Measurements from ENCODE around the gene GLT8D2.
A peak's percentile ranks its signal among the peaks of the same experiment; 100 is the strongest.

The GLT8D2 gene

GRCh38 chr12:103997286-103997900, 52.6 kb downstream of the GLT8D2 start:
- DNase-seq: no peak

GRCh38 chr12:103996595-103996994, 53.4 kb downstream of the GLT8D2 start:
- DNase-seq: no peak

GRCh38 chr12:103994235-103994634, 55.8 kb downstream of the GLT8D2 start:
- DNase-seq: no peak

GRCh38 chr12:103986829-103987228, 63.2 kb downstream of the GLT8D2 start:
- DNase-seq: no peak

- no peak for DNase-seq
Measured at GRCh38 chr12:103978384-103978982, 71.5 kb downstream of the GLT8D2 start.

GRCh38 chr12:103975368-103975767, 74.6 kb downstream of the GLT8D2 start:
- no peak for DNase-seq

- DNase-seq: no peak
Measured at GRCh38 chr12:103973909-103974308, 76.1 kb downstream of the GLT8D2 start.

- no peak for DNase-seq
Measured at GRCh38 chr12:103969391-103969790, 80.6 kb downstream of the GLT8D2 start.

GRCh38 chr12:103966736-103967135, 83.3 kb downstream of the GLT8D2 start:
- no peak for DNase-seq

GRCh38 chr12:103965590-103966504, 84.1 kb downstream of the GLT8D2 start, which contains the start of gene TDG:
TSS of gene TDG (plus strand) at chr12:103965872. CDS start at chr12:103966038, 166 bp downstream.
- peak; percentile 96 for DNase-seq

GRCh38 chr12:103965255-103965589, 84.8 kb downstream of the GLT8D2 start:
- no peak for DNase-seq

- DNase-seq: no peak
Measured at GRCh38 chr12:103964805-103965204, 85.2 kb downstream of the GLT8D2 start.

- no peak for DNase-seq
Measured at GRCh38 chr12:103962493-103962892, 87.5 kb downstream of the GLT8D2 start.

- DNase-seq: no peak
Measured at GRCh38 chr12:103960616-103961227, 89.3 kb downstream of the GLT8D2 start.

GRCh38 chr12:103958621-103959020, 91.4 kb downstream of the GLT8D2 start:
- DNase-seq: no peak

GRCh38 chr12:103957865-103958388, 92.1 kb downstream of the GLT8D2 start:
- no peak for DNase-seq

GRCh38 chr12:103956509-103957027, 93.4 kb downstream of the GLT8D2 start:
- no peak for DNase-seq

GRCh38 chr12:103955811-103956508, 94.0 kb downstream of the GLT8D2 start:
- no peak for DNase-seq

GRCh38 chr12:103952497-103952896, 97.5 kb downstream of the GLT8D2 start:
- no peak for DNase-seq

GRCh38 chr12:103948746-103949406, 101.1 kb downstream of the GLT8D2 start:
- no peak for DNase-seq

- no peak for DNase-seq
Measured at GRCh38 chr12:103947871-103948555, 102.0 kb downstream of the GLT8D2 start.
